PC-3 (cell line): ENCODE measurements around the gene PSMB5. TPM values are rescaled to one million over a fixed set of nuclear protein-coding genes. Genes with fewer than 3 reads are reported as not detected.
A peak's percentile ranks its signal among the peaks of the same experiment; 100 is the strongest.

Experiments used
- ATAC-seq: fragments of 200-7000 bp; cut with Tn5 transposase; 2 replicates; pipeline ENCODE4 v1.9.1; 2020; ENCODE audit warnings: mild to moderate bottlenecking, moderate library complexity
- BruUV-seq: library from RNA; stranded (reverse); fragments of 400-500 nt; replicated peaks from 2 replicates; lab custom pipeline; 2021; lab: Mats Ljungman, UMichigan
- CTCF ChIA-PET: fragments of 300-600 bp; sonication (Branson Sonifier 250); formaldehyde crosslinking; loops from one replicate; lab custom pipeline; 2022; ENCODE audit warnings: antibody characterized with exemption; lab: Charles Lee
- POLR2A ChIA-PET: fragments of 300-600 bp; sonication (Branson Sonifier 250); formaldehyde crosslinking; loops from one replicate; lab custom pipeline; 2022; ENCODE audit warnings: antibody characterized with exemption; ENCODE audit not compliant: unreplicated experiment; lab: Charles Lee
- DNase-seq: peaks from one replicate; pipeline ENCODE4 v3.0.0-alpha.2; 2015
- H2AFZ ChIP-seq: fragments of 300-600 bp; sonication (generic); 2 replicates; pipeline ENCODE4 v1.6.0; 2016; ENCODE audit warnings: antibody characterized with exemption, low read length
- H3F3A ChIP-seq: fragments of 300-600 bp; sonication (generic); one replicate; pipeline ENCODE4 v1.6.0; 2017; ENCODE audit warnings: antibody characterized with exemption, low read length, control low read depth, mild to moderate bottlenecking; ENCODE audit not compliant: unreplicated experiment
- H3K27ac ChIP-seq: fragments of 300-600 bp; sonication (generic); 2 replicates; pipeline ENCODE4 v1.5.1; 2016; ENCODE audit warnings: mild to moderate bottlenecking, low read length
- H3K27me3 ChIP-seq: fragments of 300-600 bp; sonication (generic); 2 replicates; pipeline ENCODE4 v1.6.1; 2016; ENCODE audit warnings: low read length, mixed read lengths
- H3K36me3 ChIP-seq: fragments of 300-600 bp; sonication (generic); 2 replicates; pipeline ENCODE4 v1.6.1; 2016; ENCODE audit warnings: low read depth, mixed run types, low read length, mixed read lengths
- H3K4me1 ChIP-seq: fragments of 300-600 bp; sonication (generic); 2 replicates; pipeline ENCODE4 v1.5.1; 2016; ENCODE audit warnings: low read length; ENCODE audit not compliant: insufficient read depth
- H3K4me2 ChIP-seq: fragments of 300-600 bp; sonication (generic); 2 replicates; pipeline ENCODE4 v1.6.0; 2016; ENCODE audit warnings: low read length
- H3K4me3 ChIP-seq: fragments of 300-600 bp; sonication (generic); 2 replicates; pipeline ENCODE4 v1.5.1; 2016; ENCODE audit warnings: mild to moderate bottlenecking, low read length, mixed read lengths
- H3K79me2 ChIP-seq: fragments of 300-600 bp; sonication (generic); 2 replicates; pipeline ENCODE4 v1.6.1; 2017; ENCODE audit warnings: low read length, mixed read lengths
- H3K9ac ChIP-seq: fragments of 300-600 bp; sonication (generic); 2 replicates; pipeline ENCODE4 v1.6.0; 2016; ENCODE audit warnings: mild to moderate bottlenecking, low read length
- H3K9me2 ChIP-seq: fragments of 300-600 bp; sonication (generic); replicated peaks from 2 replicates; pipeline ENCODE4 v1.6.1; 2016; ENCODE audit warnings: mixed run types, low read length, mixed read lengths
- H3K9me3 ChIP-seq: fragments of 300-600 bp; sonication (generic); 2 replicates; pipeline ENCODE4 v1.6.1; 2016; ENCODE audit warnings: low read length, mixed read lengths
- H4K20me1 ChIP-seq: fragments of 300-600 bp; sonication (generic); 2 replicates; pipeline ENCODE4 v1.6.1; 2016; ENCODE audit warnings: low read length, mixed read lengths
- CTCF ChIP-seq: fragments of 300-600 bp; sonication (generic); conservative IDR thresholded peaks from 2 replicates; pipeline ENCODE4 v1.5.1; 2017; ENCODE audit warnings: antibody characterized with exemption, low read depth, mild to moderate bottlenecking, low read length
- EZH2 ChIP-seq: fragments of 300-600 bp; sonication (generic); IDR thresholded peaks from one replicate; pipeline ENCODE4 v1.6.1; 2017; ENCODE audit warnings: antibody characterized with exemption, mild to moderate bottlenecking, low read length; ENCODE audit not compliant: unreplicated experiment
- EZH2phosphoT487 ChIP-seq: fragments of 300-600 bp; sonication (generic); IDR thresholded peaks from 2 replicates; pipeline ENCODE4 v1.6.1; 2018; ENCODE audit warnings: mild to moderate bottlenecking, antibody characterized with exemption, low read length, borderline replicate concordance
- intact Hi-C: fragments of 100-400 bp; cut with micrococcal nuclease; formaldehyde crosslinking; loops from 2 replicates; pipeline ENCODE4 v1.9.0; 2023
- total RNA-seq: library from RNA; depleted of rRNA; stranded (reverse); fragments of >200 nt; gene quantifications from 2 replicates; pipeline ENCODE4 v1.2.3, GENCODE V29; 2014

The PSMB5 gene
- total RNA-seq, 1 experiment from 2014 or later, result 424 TPM

GRCh38 chr14:22993517-22993916 is 41.2 kb downstream of the PSMB5 start:
- Histone ChIP-seq H3K9me3 (no peaks in the 10 kb centered on the region), H3K27ac (no peak overlapping the region), H3K36me3 (no peaks in the 10 kb centered on the region), H3K4me3 (no peak overlapping the region), H3K27me3 (no peaks in the 10 kb centered on the region), H3K79me2 (no peaks in the 10 kb centered on the region), H3F3A (no peaks in the 10 kb centered on the region), H3K9ac (no peak overlapping the region), H3K9me2 (no peaks in the 10 kb centered on the region), H2AFZ (no peak overlapping the region), H3K4me2 (no peak overlapping the region), H4K20me1 (no peaks in the 10 kb centered on the region), H3K4me1 (peaks cover 5% of the 10 kb centered on the region; the same call in 1 of the 2 replicates)
- ChIA-PET POLR2A (no interaction called here), CTCF (interaction anchor here (1.5 kb wide), 1 partner anchor 75 kb away, joined by 4 read pairs; no protein-coding TSS in a partner anchor)
- no TSS peak for BruUV-seq
- no peak for TF ChIP-seq EZH2
- ATAC-seq, result no peak
- no peak for DNase-seq
- intact Hi-C loops, result no loop called here

- DNase-seq, result no peak
- H3K9me3 ChIP-seq, result no peaks in the 10 kb centered on the region
- CTCF ChIA-PET, result no interaction called here
- intact Hi-C loops, result no loop called here
- no peak overlapping the region for H2AFZ ChIP-seq
- BruUV-seq, result no TSS peak
- POLR2A ChIA-PET, result no interaction called here
- H3K4me2 ChIP-seq, result no peak overlapping the region
- H3K27ac ChIP-seq, result no peak overlapping the region
- no peaks in the 10 kb centered on the region for H3K9me2 ChIP-seq
- H3F3A ChIP-seq, result no peaks in the 10 kb centered on the region
- no peaks in the 10 kb centered on the region for H3K36me3 ChIP-seq
- no peaks in the 10 kb centered on the region for H4K20me1 ChIP-seq
- H3K9ac ChIP-seq, result no peak overlapping the region
- no peaks in the 10 kb centered on the region for H3K27me3 ChIP-seq
- peak; percentile 37; the same call in 1 of the 2 replicates for ATAC-seq
- peaks cover 5% of the 10 kb centered on the region; the same call in 1 of the 2 replicates for H3K4me1 ChIP-seq
- no peak overlapping the region for H3K4me3 ChIP-seq
- no peaks in the 10 kb centered on the region for H3K79me2 ChIP-seq
- TF ChIP-seq EZH2phosphoT487 (no peak), CTCF (no peak)
Measured at GRCh38 chr14:22991852-22992251, 42.8 kb downstream of the PSMB5 start.

- H2AFZ ChIP-seq, result no peak overlapping the region
- DNase-seq (no peak), ATAC-seq (no peak)
- TF ChIP-seq EZH2, result no peak
- no peak for TF ChIP-seq CTCF
- no peak for TF ChIP-seq EZH2phosphoT487
- no peaks in the 10 kb centered on the region for H3K9me2 ChIP-seq
- intact Hi-C loops, result loop anchor here (5.0 to 10.0 kb wide), 2 partner anchors 120 to 198 kb away; partner anchors contain the start of gene SLC7A8
- no peaks in the 10 kb centered on the region for H3K27me3 ChIP-seq
- H3K36me3 ChIP-seq, result no peaks in the 10 kb centered on the region; the same call in 1 of the 2 replicates
- no peak overlapping the region for H3K4me2 ChIP-seq
- H3K4me3 ChIP-seq, result no peak overlapping the region
- H4K20me1 ChIP-seq, result no peaks in the 10 kb centered on the region
- POLR2A ChIA-PET, result no interaction called here
- no peaks in the 10 kb centered on the region for H3F3A ChIP-seq
- CTCF ChIA-PET, result interaction anchor here (1.1 to 1.9 kb wide), 7 partner anchors 14 to 108 kb away, joined by 3 to 27 read pairs (median 9); partner anchors contain the start of genes ACIN1, C14orf119, CDH24 and PSMB5
- peaks cover 14% of the 10 kb centered on the region for H3K79me2 ChIP-seq
- no TSS peak for BruUV-seq
- H3K4me1 ChIP-seq, result no peaks in the 10 kb centered on the region; the same call in 1 of the 2 replicates
- no peaks in the 10 kb centered on the region for H3K9me3 ChIP-seq
- H3K27ac ChIP-seq, result no peak overlapping the region
- no peak overlapping the region for H3K9ac ChIP-seq
Measured at GRCh38 chr14:22987291-22987690, 47.4 kb downstream of the PSMB5 start.
